GM19193 (cell line): ENCODE data around the gene AGPAT2.

Source experiments
- POLR2A ChIP-seq: IDR thresholded peaks from 4 replicates; pipeline ENCODE4 v1.6.1; 2011; ENCODE audit not compliant: insufficient read depth, insufficient read length; ENCODE audit errors: extremely low read depth

The AGPAT2 gene

DNA sequence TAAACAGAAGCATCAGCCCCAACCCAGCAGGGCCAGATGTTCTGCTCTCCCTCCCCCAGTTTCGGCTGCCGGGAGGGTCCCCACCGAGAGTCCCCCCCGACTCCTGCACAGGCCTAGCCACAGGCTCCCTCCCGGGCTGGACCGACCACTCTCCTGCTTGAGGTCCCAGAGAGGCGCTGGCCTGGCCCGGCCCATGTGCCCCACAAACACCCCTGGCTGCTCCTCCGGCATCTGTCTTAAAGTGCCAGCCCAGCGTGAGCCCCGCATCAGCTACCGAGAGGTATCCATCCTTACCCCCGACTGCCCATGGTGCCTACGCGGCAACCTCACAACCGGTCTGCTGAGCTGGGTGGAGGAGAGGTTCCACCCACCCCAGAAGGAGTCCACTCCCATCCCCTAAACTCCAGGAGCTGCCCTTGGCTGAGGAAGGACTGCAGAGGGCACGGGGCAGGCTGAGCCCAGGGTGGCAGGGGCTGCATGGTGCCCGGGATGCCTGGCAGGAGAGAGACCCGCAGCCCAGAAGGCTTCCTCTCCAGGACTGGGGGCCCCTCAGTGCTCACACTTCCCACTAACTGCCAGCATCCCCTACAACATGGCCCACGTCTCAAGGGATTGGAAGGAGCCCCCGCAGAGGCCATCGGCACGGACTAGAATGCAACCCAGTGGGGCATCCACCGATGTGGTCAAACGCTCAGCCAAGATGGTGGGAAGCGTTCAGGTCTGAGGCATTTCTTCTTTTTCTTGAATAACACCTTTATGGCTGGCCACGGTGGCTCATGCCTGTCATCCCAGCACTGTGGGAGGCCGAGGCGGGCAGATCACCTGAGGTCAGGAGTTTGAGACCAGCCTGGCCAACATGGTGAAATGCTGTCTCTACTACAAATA is 40.2 kb downstream of the AGPAT2 start:
- TF ChIP-seq POLR2A, result no peak

DNA sequence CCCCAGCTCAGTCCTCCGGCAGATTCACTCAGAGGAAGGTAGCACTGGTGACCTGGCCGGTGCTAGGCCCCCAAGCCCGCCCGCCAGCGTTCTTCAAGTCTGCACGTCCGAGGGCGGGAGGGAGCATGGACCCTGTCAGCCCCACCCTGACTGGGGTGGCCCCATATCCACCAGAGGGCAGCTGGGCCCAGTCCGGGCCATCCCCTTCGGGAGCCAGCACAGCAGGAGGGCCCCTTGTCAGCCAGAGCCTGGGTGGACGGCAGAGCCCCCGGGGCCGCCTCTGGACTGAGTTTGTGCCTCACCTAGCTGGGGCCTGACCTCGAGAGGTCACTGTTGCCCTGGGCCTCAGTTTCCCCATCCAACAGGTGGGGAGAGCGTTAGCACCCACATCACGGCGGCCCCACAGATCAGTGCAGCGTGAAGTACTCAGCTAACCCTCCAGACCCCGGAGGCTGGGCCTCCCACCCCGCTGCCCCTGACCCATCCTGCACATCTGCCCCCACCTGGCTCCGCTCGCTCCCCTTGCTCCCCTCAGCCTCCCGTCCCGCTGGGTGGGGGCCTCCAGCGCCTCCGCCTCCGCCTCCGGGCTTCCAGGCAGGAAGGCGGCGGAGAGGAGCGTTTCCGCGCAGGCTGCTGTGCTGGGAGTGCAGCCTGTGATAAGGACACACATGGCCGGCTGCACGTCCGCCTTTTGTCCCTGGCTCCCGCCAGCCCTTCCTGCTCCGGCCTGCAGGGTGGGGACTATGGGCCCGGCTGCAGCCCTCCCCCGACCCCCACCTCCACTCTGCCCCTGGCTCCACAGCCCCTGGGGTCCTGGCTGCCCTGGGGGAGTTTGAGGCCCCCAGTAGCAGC is 41.1 kb downstream of the AGPAT2 start:
- TF ChIP-seq POLR2A, result no peak

DNA sequence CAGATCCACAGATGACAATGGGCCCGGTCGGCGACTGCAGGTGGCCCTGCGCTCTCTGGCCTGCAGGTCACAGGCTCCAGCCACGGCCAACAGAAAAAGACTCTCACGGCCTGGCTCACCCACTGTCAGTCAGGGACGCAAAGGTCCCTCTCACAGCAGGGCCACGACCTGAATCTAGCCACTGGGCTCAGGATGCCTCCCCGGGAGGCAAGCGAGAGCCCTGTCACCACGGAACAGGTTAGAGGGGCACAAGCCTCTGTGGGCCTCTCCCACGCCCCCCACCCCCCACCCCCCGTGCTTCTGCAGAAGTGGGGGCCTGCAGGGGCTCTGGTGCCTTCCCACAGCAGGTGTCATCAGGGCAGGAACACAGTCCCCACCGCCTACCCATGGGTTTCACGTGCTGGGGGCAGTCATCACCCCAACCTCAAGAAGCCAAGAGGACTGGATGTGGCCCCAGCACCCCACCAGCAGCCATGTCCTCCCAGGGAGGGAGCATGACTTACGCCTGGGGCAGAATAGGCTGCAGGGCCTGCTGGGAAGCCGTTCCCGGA is 41.8 kb downstream of the AGPAT2 start:
- TF ChIP-seq POLR2A, result no peak

- no peak for TF ChIP-seq POLR2A
Observed at GRCh38 chr9:136644593-136645351, 42.5 kb downstream of the AGPAT2 start.

GRCh38 chr9:136644343-136644592 is 43.0 kb downstream of the AGPAT2 start:
- no peak for TF ChIP-seq POLR2A

GRCh38 chr9:136643596-136644342 is 43.5 kb downstream of the AGPAT2 start:
- no peak for TF ChIP-seq POLR2A

GRCh38 chr9:136642439-136642921 is 44.8 kb downstream of the AGPAT2 start:
- TF ChIP-seq POLR2A, result no peak

GRCh38 chr9:136640171-136641111 is 46.8 kb downstream of the AGPAT2 start:
- TF ChIP-seq POLR2A, result no peak

- no peak for TF ChIP-seq POLR2A
Observed at GRCh38 chr9:136634904-136635303, 52.4 kb downstream of the AGPAT2 start.

DNA sequence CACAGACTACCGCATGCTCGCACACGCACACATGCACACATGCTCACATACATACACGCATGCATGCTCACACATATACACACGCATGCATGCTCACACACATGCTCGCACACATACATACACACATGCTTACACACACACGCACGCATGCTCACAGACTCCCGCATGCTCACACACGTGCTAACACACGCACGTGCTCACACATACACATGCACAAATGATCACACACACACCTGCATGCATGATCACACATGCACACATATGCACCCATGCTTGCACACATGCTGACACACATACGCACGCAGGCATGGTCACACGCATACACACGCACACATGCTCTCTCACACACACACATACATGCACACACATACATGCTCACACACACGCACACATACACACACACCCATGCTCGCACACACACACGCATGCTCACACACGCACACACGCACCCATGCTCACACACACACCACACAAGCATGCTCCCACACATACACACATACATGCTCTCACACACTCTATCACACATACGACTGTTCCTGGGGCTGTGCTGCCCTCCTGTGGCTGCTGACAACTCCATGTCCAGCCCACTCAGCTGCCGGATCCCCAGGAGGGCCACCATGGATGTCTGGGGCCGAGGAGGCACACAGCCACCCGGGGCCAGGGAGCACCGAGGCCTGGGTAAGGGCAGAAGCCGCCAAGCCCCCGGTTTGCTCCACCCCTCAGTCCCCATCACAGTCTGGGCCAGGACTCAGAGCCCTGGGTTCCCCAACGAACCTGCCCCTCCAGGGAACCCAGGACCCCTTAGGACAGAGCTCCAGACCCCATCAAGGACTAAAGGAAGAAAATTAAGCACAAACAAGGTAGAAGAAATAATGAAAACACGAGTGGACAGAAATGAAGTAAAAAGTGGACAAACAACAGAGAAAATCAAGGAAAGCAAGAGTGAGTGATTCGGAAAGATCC is 55.9 kb downstream of the AGPAT2 start:
- no peak for TF ChIP-seq POLR2A

DNA sequence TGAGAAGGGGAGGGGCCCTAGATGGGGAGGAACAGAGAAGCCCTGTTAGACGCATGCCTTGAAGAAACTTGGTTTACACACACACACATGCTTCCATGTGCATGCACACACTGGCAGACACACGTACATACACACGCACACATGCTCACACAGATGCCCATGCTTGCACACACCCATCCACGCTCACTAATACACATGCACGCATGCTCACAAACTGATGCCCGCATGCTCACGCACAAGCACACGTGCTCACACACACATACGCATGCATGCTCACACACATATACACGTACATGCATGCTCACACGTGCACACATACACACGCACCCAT is 56.6 kb downstream of the AGPAT2 start:
- TF ChIP-seq POLR2A, result no peak
